ENCODE results near the gene MAP4K4.

DNA sequence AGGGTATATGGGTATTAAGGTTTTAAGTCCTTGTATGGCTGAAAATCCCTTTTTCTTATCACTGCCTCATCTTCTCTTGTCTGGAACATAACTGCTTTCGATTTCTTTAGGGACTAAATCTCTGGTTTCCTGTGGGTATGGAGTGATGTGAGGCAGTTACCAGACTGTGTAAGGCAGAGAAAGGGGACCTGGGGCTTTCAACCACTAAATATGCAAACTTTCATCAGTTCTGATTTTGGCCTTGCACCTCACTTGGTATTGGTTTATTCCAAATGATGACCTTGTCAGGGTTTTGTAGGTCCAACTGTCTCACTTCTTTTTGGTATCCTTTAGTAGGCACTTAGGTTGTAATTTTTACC lies 9.3 kb downstream of the MAP4K4 start:
- TF ChIP-seq CTCF (IDR thresholded peaks at IDR 0.05; ENCODE audit: poor library complexity) (no peak), EZH2 (IDR thresholded peaks at IDR 0.05; ENCODE audit: borderline replicate concordance) (no peak)
